HFFc6 (cell line): ENCODE measurements around the gene MEGF10. TPM values are rescaled to one million over a fixed set of nuclear protein-coding genes. Genes with fewer than 3 reads are reported as not detected.
"Not testable (repeated sequence)": the region's sequence is repeated elsewhere in the genome, so short reads cannot be mapped to it uniquely, and the experiment has no call there.

Experiments
- DNase-seq: peaks from one replicate; pipeline ENCODE4 v3.0.0-alpha.2; 2018
- H3K27ac Mint-ChIP-seq: 2 replicates; pipeline ENCODE4 v1.8.0; 2020; ENCODE audit warnings: mild to moderate bottlenecking, mixed read lengths
- H3K27me3 Mint-ChIP-seq: 2 replicates; pipeline ENCODE4 v1.8.0; 2021; ENCODE audit warnings: mild to moderate bottlenecking, moderate library complexity, mixed read lengths; ENCODE audit not compliant: insufficient read depth
- H3K36me3 Mint-ChIP-seq: 2 replicates; pipeline ENCODE4 v1.8.0; 2021; ENCODE audit warnings: low read depth, mixed read lengths
- H3K4me1 Mint-ChIP-seq: 2 replicates; pipeline ENCODE4 v1.8.0; 2020; ENCODE audit warnings: low read depth, mixed read lengths
- H3K4me3 Mint-ChIP-seq: 2 replicates; pipeline ENCODE4 v1.8.0; 2020; ENCODE audit warnings: mild to moderate bottlenecking, moderate library complexity, mixed read lengths
- H3K9me3 Mint-ChIP-seq: 2 replicates; pipeline ENCODE4 v1.8.0; 2020; ENCODE audit warnings: mild to moderate bottlenecking, mixed read lengths
- CTCF ChIP-seq: fragments of 200-600 bp; sonication (generic); IDR thresholded peaks from 2 replicates; pipeline ENCODE4 v1.5.0; 2021; ENCODE audit warnings: antibody characterized with exemption, mild to moderate bottlenecking
- total RNA-seq, 6 experiments: library from RNA; stranded (reverse); fragmentation: NEBNext Ultra II Directional; extraction: Animal tissue kit (Norgen Biotek cat#: 25700); gene quantifications; 2 replicates in 1 of 6; 3 replicates in 5 of 6; pipeline ENCODE4 v1.2.3, GENCODE V29; 2021

The MEGF10 gene
- total RNA-seq, 6 experiments from 2014 or later: not detected

- H3K36me3 Mint-ChIP-seq: no peaks in the 10 kb centered on the region
- H3K27ac Mint-ChIP-seq: no peak overlapping the region
- H3K9me3 Mint-ChIP-seq: no peaks in the 10 kb centered on the region
- no peak for TF ChIP-seq CTCF
- no peak for DNase-seq
- no peak overlapping the region for H3K4me3 Mint-ChIP-seq
- H3K27me3 Mint-ChIP-seq: peaks cover 19% of the 10 kb centered on the region
- H3K4me1 Mint-ChIP-seq: no peaks in the 10 kb centered on the region
These were observed 12.8 kb downstream of the MEGF10 start for GRCh38 chr5:127303404-127303803.

- no peak overlapping the region for H3K4me3 Mint-ChIP-seq
- H3K4me1 Mint-ChIP-seq: no peaks in the 10 kb centered on the region
- no peaks in the 10 kb centered on the region for H3K9me3 Mint-ChIP-seq
- peaks cover 12% of the 10 kb centered on the region for H3K27me3 Mint-ChIP-seq
- H3K27ac Mint-ChIP-seq: no peak overlapping the region
- no peak for TF ChIP-seq CTCF
- no peaks in the 10 kb centered on the region for H3K36me3 Mint-ChIP-seq
- no peak for DNase-seq
These were observed 14.9 kb downstream of the MEGF10 start for GRCh38 chr5:127305493-127305892.

GRCh38 chr5:127306036-127306435 lies 15.4 kb downstream of the MEGF10 start:
- TF ChIP-seq CTCF: no peak
- Mint-ChIP-seq H3K9me3 (no peaks in the 10 kb centered on the region), H3K27me3 (peaks cover 12% of the 10 kb centered on the region), H3K4me3 (no peak overlapping the region), H3K4me1 (no peaks in the 10 kb centered on the region), H3K27ac (no peak overlapping the region), H3K36me3 (no peaks in the 10 kb centered on the region)
- no peak for DNase-seq

- H3K9me3 Mint-ChIP-seq: no peaks in the 10 kb centered on the region
- no peak overlapping the region for H3K27ac Mint-ChIP-seq
- DNase-seq: no peak
These were observed 16.1 kb downstream of the MEGF10 start for GRCh38 chr5:127306647-127307046.

GRCh38 chr5:127307868-127308267 lies 17.3 kb downstream of the MEGF10 start:
- Mint-ChIP-seq H3K36me3 (no peaks in the 10 kb centered on the region), H3K27me3 (peaks cover 13% of the 10 kb centered on the region), H3K4me1 (no peaks in the 10 kb centered on the region), H3K27ac (no peak overlapping the region), H3K4me3 (no peak overlapping the region), H3K9me3 (no peaks in the 10 kb centered on the region)
- no peak for DNase-seq
- TF ChIP-seq CTCF: no peak

More at GRCh38 chr5:127306647-127307046, 16.1 kb downstream of the MEGF10 start:
- H3K4me1 Mint-ChIP-seq: no peaks in the 10 kb centered on the region
- H3K36me3 Mint-ChIP-seq: no peaks in the 10 kb centered on the region
- H3K27me3 Mint-ChIP-seq: peaks cover 12% of the 10 kb centered on the region
- H3K4me3 Mint-ChIP-seq: no peak overlapping the region
- TF ChIP-seq CTCF: no peak

- H3K27ac Mint-ChIP-seq: not testable (repeated sequence)
These were observed 17.7 kb downstream of the MEGF10 start for GRCh38 chr5:127308325-127308724.

More at GRCh38 chr5:127308325-127308724, 17.7 kb downstream of the MEGF10 start:
- H3K27me3 Mint-ChIP-seq: peaks cover 13% of the 10 kb centered on the region
- H3K4me3 Mint-ChIP-seq, H3K4me1 Mint-ChIP-seq, H3K9me3 Mint-ChIP-seq, DNase-seq, H3K36me3 Mint-ChIP-seq: not testable (repeated sequence)
